CD4-positive, alpha-beta T cell treated with Interleukin-4 for 1 hour (primary cell): ENCODE results near the gene GALNT9.

Experiments used
- DNase-seq, 2 donors: peaks; one replicate each; pipeline ENCODE4 v3.0.0-alpha.2; 2020 to 2022

GALNT9 gene

DNA sequence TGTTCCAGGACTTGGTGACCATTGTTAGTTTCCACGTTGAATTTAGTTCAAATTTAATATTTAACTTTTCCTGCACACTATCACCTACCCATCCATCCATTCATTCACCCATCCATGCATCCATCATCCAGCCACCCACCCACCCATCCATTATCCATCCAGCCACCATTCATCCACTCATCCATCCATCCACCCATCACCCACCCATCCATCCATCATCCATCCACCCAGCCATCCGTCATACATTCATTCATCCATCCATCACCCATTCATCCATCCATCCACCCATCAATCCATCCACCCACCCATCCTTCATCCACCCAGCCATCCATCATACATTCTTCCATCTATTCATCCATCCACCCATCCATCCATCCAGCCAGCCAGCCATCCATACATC lies 163.3 kb downstream of the GALNT9 start:
- DNase-seq, result no peak

DNA sequence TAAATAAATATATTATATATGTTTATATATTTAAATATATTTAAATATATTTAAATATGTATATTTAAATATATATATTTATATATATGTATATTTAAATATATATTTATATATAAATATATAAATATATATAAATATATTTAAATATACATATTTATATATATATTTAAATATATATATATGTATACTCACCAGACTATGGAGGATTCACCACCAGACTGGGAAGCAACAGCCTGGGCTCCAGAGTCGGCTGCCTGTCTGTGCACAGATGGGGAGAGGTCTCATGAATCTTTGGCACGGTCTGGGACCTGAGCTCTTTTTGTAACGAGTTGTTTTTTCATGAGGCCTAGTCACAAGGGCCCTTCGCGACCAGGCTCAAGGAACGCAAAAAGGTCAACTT lies 163.8 kb downstream of the GALNT9 start:
- no peak for DNase-seq

DNA sequence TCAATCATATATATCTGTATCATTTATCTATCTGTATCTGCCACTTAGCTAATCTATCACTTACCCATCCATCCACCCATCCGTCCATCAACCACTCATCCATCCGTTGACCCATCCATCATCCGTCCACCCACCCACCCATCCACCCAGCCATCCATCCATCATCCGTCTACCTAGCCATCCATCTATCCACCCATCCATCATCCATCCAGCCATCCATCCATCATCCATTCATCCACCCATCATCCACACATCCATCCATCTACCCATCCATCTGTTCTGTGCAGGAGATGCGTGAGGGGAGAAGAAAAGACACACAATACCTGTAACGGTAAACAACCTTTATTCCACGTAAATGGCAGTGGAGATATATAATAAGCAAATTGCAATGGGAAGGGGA lies 165.0 kb downstream of the GALNT9 start:
- no peak for DNase-seq

DNA sequence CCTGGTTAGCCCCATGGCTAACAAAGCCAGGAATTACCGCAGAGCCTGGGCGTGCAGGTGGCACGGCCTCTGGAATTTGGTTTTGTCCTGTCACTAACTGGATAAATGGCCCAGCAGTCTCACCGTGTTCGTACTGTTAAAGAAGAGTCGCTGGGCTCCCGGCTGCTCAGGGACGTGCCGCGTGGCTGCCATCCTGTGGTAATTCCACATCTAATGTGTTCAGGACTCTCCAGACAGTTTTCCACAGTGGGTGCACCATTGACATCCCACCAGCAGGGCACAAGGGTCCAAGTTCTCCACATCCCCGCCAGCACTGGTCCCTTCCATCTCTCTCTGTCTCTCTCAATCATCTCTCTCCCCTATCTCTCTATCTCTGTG lies 165.5 kb downstream of the GALNT9 start:
- no peak for DNase-seq

DNA sequence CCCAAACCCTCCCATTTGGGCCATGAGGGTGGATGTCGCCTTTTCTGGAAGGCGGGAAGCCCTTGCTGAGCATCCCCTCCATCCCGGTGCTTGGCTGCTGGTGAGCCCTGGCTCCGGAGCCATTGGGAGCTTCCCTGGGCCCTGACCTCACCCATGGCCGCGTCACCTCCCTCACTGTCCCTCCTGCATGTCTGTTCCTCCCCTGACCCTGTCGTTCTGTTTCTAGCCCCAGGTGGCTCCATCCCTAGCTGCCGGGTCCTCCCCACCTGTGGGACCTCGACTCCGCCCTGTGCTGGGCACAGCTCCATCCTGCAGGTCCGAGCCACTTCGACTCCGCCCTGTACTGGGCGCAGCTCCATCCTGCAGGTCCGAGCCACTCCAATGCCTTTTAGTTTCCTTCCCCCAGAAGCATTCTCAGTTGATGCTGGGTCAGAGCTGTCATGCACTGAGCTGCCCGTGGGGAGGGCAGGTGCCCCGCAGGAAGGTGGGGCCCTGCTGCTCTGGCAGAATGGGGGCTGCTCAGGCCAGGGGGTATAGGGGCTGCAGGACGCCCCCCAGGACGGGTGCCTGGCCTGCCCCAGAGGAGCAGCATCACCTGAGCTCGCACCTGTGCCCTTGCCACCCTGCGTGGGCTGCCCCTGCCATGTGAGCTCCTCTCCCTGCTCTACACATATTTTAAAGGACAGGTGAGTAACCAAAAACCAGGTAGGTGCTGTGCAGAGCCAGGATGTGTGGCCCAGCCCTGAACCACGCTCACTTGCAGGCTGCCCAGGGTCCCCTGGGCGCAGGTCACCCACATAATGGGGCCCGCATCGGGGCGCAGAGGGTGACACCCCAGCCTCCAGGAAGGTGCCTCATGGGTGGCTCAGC lies 166.1 kb downstream of the GALNT9 start:
- no peak for DNase-seq

DNA sequence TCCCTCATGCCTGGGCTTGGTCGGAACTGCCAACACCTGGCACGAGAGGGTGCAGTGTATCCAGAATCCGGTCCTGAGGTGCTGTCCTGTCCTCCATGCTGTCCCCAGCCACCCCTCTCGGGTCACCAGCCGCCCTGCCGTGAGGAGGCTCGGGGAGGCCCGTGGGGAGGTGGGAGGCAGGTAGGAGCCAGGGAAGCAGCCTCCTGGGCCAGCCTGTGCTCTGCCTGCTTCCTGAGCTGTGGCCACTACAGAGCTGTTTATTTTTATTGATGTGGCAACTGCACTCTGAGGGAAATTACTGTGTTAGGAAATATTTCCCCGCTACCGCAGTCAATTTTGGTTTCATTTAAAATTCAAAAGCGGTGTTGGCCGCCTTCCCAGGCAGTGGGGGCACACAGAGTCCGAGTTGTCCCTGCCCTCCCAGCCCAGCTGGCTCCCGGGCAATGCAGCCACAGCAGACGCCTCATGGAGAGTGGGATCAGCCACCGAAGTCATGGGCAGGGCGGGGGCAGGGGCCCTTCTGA lies 166.8 kb downstream of the GALNT9 start:
- DNase-seq, result peak in 1 of 2 donors; percentile 41

DNA sequence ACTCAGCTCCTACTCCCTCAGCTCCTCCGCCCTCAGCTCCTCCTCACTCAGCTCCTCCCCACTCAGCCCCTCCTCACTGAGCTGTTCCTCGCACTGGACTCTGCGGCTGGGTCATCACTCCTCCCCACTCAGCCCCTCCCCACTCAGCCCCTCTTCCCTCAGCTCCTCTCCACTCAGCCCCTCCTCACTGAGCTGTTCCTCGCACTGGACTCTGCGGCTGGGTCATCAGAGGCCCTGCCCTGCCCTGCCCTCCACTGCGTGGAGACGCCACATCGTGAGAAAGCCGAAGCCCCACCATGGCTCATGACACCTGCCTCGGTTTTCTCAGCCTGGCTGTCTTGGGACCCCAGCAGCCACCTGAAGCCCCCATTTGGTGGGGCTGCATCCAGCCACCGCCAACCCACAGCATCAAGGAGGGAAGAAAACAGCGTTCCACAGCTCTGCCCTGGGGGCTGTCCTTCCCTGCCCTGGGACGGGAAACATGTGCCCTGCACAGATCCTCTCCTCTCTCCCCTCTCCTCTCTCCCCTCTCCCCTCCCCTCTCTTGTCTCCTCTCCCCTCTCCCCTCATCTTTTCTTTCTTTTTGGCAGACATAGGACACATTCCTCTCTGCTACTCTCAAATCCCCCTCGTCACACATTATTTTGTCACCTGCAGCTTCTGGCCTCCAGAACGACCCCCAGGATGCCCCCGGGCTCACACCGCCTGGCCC lies 167.4 kb downstream of the GALNT9 start:
- DNase-seq, result no peak

DNA sequence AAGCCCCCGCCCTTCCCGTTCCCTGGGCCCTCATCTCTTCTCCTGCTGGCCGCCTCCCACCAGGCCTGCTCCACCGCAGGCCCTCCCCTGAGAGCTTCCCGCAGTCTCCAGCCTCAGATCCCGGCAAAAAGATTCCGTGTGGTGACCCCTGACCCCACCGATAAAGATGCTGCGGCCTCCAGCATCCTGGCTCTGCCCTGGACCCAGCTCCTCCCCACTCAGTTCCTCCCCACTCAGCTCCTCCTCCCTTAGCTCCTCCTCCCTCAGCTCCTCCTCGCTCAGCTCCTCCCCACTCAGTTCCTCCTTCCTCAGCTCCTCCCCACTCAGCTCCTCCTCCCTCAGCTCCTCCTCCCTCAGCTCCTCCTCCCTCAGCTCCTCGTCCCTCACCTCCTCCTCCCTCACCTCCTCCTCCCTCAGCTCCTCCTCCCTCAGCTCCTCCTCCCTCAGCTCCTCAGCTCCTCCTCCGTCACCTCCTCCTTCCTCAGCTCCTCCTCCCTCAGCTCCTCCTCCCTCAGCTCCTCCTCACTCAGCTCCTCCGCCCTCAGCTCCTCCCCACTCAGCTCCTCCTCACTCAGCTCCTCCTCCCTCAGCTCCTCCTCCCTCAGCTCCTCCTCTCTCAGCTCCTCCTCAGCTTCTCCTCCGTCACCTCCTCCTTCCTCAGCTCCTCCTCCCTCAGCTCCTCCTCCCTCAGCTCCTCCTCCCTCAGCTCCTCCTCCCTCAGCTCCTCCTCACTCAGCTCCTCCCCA lies 168.2 kb downstream of the GALNT9 start:
- DNase-seq, result peak in 1 of 2 donors; percentile 27

DNA sequence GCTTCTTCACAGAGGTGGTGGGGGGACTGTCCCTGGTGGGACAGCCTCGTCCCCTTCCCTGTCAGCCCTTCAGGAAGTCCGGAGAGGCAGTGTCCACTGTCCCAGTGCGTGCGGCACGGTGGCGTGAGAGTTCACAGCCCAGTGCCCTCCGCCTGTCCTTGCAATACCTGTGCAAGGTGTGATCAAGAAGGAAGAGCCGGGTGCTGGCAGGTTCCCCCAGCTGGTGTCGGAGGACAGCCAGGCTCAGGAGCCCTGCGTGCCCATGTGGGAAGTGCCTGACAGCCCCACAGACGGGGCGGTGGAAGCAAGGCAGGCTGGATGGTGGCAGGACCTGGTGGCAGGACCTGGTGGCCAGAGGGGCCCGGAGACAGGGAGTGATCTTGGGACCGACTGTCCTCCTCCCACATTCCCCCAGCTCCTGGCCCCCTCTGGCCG lies 168.8 kb downstream of the GALNT9 start:
- no peak for DNase-seq

DNA sequence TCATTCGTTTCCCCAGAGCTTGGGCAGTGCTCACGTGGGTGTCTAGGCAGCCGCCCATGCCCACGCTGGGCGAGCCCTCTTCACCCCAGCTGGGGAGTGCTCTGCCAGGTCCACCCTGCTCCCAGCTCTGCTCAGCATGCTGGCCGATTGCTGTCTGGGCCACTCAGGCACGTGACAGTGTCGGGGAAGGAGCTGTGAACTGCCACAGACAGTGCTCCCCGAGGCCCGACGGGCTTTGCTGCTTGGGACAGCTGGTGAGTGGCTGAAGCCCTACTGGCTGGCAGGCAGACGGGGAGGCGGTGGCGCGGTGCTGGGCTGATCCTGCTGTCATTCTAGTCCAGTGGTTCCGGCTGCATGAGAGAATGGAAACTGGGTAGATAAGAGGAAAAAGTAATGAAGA lies 169.4 kb downstream of the GALNT9 start:
- DNase-seq, result no peak

DNA sequence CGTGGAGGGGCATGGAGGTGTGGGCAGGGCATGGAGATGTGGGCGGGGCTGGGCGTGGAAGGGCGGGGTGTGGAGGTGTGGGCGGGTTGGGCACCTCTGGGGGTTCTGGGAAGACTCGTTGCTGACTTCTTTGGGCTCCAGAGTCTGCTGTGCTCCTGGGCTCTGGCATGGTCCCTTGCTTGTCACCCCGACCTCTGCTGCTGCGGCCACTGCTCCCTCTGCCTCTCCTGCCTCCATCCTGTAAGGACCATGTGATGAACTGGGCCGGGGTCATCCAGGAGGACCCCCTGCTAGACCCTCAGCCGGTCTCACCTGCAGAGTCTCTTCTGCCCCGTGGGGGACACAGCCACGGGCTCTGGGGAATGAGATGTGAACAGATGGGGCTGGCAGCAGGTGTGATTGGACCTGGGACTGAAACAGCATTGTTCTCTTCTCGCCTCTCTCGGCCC lies 169.8 kb downstream of the GALNT9 start:
- DNase-seq, result no peak

DNA sequence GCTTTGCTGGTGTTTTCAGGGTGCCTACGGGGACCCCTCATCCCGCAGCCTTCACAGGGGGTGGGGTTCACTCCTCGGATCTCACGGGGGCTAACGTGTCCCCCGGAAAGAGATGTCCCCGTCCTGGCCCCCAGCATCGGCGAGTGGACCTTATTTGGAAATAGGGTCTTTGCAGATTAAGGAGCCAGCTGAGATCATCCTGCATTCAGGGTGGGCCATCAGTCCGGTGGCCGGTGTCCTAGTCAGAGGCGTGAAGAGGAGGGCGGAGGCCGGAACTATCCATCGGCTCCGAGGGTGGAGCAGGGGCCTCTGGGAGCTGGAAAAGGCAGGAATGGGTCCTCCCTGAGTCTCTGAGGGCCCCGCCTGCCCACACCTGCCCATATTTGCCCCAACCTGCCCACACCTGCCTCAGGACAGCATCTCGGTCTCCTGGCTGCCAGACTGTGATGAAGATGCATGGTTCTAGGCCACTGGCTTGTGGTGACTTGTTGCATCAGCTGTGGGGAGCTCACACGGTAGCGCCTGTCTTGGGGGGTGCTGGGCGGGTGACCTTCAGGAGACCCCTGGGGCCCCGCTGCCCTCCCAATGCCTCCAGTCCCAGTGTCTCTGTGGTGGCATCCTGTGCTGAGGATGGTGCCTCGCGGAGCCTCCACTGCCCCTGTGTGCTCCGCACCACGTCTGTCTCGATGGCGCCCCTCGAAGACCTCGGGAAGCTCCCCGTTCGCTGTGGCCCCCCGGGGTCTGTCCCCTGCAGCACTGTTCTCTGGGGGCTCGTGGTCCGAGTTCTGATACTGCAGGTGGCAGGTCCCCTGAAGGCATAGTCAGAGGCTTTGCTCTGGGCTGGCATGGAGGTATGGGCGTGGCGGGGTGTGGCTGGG lies 170.5 kb downstream of the GALNT9 start:
- no peak for DNase-seq

DNA sequence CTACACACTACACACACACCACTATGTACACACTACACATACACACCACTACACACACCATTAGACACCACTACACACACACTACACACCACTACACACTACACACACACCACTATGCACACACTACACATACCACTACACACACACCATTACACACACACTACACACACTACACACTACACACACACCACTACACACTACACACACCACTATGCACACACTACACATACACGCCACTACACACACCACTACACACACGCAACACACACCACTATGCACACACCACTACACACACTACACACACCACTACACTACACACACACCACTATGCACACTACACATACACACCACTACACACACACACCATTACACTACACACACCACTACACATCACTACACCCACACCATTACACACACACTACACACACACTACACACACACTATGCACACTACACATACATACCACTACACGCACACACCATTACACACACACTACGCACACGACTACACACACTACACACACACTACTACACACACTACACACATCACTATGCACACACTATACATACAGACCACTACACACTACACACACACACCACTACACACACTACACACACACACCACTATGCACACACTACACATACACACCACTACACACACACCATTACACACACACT lies 171.5 kb downstream of the GALNT9 start:
- DNase-seq, result no peak

DNA sequence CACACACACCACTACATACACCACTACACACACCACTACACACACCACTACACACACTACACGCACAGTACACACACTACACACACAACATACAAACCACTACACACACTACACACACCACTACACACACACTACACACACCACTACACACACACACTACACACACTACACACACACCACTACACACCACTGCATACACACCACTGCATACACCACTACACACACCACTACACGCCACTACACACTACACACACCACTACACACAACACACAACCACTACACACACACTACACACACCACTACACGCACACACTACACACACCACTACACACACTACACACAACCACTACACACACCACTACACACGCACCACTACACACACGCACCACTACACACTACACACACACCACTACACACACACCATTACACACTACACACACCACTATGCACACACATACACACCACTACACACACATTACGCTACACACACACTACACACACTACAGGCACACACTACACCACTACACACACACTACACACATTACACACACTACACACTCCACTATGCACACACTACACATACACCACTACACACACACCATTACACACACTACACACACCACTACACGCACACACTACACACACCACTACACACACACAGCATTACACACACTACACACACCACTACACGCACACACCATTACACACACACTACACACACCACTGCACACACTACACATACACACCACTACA lies 172.6 kb downstream of the GALNT9 start:
- DNase-seq, result no peak

DNA sequence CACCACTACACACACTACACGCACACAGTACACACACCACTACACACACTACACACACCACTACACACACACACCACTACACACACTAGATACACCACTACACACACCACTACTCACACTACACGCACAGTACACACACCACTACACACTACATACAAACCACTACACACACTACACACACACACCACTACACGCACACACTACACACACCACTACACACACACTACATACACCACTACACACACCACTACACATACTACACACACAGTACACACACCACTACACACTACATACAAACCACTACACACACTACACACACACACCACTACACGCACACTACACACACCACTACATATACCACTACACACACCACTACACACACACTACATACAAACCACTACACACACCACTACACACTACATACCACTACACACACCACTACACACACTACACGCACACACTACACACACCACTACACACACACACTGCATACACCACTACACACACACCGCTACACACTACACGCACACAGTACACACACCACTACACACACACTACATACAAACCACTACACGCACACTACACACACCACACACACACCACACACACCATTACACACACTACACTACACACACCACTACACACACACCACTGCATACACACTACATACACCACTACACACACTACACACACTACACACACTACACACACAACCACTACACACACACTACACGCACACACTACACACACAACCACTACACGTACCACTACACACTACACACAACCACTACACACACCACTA lies 173.4 kb downstream of the GALNT9 start:
- DNase-seq, result no peak

DNA sequence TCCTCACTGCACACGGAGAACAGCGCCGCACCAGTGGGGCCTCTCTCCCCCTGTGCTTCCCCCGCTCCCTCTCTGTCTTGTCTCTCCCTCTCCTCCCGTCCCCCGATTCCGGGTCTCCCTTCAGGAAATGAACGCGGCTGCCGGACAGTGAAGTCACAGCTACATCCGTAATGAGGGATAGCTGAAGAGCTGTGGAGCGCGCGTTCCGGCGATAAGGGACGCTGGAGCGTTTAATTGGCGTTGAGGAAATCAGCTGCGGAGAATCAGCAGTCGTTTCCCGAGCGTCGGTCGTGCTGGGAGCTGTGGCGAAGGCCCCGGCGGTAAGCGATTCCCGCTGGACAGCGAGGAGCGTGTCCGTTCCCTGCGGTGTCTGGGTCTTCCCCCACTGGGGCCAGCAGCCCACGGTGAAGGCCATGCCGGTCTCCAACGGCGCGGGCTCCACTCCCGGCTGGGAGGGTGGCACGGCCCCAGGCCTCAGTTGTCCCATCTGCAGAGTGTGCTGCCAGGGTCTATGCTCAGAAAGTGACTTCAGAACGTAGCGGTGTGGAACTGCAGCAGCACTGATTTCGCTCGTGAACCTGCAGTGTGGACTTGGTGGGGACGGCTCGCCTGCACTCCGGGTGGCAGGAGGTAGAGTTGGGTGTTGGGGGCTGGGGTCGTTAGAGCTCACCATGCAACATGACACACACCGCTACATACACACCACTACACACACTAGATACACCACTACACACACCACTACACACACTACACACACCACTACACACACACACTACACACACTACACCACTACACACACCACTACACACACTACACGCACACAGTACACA lies 174.2 kb downstream of the GALNT9 start:
- no peak for DNase-seq

DNA sequence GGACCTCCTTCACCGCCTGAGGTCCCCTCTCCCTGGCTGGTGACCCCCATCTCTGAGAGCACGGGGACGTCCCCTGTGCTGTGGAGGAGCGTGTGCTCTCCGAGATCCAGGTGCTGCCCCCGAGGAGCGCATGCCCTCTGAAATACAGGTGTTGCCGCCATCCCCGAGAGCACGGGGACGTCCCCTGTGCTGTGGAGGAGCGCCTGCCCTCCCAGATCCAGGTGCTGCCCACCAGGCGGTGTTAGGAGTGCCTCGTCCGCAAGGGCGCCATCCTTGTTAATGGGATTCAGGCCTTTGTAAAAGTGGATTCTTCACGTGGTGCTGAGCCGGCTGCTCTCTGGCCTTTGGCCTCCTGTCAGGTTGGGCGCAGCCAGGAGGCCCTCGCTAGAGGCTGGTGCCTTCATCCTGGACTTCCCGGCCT lies 175.0 kb downstream of the GALNT9 start:
- no peak for DNase-seq

DNA sequence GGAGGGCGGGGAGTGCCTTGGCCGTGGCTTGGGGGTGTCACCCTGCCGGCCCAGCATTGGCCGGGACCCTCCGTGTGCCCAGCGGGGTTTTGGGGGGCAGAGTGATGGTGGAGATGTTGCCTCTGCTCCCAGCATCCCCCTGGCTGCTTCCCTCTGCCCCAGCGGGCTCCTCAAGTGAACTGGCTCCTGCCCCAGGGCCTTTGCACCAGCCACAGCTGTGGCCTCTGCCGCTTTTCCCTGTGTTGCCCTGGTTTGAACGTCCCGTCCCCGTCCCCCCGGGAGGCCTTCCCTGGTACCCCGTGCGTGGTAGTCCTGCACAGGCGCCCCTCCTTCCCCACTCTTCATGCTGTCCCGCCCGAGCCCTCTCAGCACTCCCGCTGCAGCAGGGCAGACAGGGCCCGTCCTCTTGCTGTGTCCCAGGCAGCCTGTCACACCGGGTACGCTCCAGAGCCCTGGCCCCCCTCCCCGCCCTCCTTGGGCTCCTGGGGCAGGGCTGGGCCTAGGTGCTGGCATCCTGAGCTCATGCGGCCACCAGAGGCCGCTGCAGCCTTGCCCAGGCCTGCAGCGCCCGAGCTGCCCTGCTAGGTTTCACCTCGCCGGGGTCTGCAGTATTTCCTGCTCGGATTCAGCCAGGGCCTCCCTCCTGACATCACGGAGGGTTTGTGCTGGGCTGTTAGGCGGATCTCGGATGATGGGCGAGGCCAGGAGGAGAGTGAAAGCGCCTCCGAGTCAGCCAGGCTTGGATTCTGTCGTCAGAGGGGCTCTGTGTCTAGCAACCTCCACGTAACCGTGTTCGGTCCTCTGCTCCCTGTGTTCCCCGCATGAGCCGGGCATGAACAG lies 175.7 kb downstream of the GALNT9 start:
- DNase-seq, result peak; percentile 74 to 76
